ENCODE results near the gene PRICKLE2.

DNA sequence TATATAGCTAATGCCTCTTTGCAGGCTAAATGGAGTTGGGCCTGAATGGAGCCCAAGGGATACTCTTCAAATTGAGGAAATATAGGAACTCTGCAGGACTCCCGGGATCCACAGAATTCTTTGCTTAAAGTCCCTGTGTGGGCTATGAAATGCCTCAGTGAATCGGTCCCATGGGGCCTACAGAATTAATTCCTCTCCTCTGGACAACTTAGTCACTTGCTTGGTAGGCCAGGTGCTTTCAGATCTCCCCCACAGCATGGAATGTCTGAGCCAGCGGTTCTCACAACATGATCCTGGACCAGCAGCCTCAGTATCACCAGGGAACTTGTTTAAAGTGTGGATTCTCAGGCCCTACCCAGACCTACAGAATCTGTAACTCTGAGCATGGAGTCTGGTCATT is 15.1 kb upstream of the PRICKLE2 start:
- no peak for TF ChIP-seq TAF1 (IDR thresholded peaks at IDR 0.05; ENCODE audit: low read depth, low read length)
- no peak for TF ChIP-seq POLR2A (IDR thresholded peaks at IDR 0.05; ENCODE audit: low read depth, low read length)
- TF ChIP-seq POLR2AphosphoS5 (IDR thresholded peaks at IDR 0.05; ENCODE audit: low read depth, low read length), result no peak
- TF ChIP-seq SPI1 (IDR thresholded peaks at IDR 0.05; ENCODE audit: low read depth, low read length), result no peak
- TF ChIP-seq PAX5 (IDR thresholded peaks at IDR 0.05; ENCODE audit: insufficient read depth, low read length, severe bottlenecking), result no peak

All from GM12891 (cell line).